ENCODE results near the gene PSME3IP1. TPM values are rescaled to one million over a fixed set of nuclear protein-coding genes. Genes with fewer than 3 reads are reported as not detected.

PSME3IP1 gene, protein sequence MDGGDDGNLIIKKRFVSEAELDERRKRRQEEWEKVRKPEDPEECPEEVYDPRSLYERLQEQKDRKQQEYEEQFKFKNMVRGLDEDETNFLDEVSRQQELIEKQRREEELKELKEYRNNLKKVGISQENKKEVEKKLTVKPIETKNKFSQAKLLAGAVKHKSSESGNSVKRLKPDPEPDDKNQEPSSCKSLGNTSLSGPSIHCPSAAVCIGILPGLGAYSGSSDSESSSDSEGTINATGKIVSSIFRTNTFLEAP
- 10 to 100 TPM; 38.0 to 79.1 (median 59.3) TPM for total RNA-seq
- 100 to 1,000 TPM in 1 of 2 donors, 10 to 100 TPM in 1; 46.8 to 147 TPM for polyA plus RNA-seq
- long read RNA-seq, donor 1, transcript FAM192A-218 (7 exons, 1,086 nt), result minor isoform, 8 of 121 reads
- long read RNA-seq, donor 1, transcript FAM192A-201 (7 exons, 2,848 nt), result major isoform, 39 of 121 reads
- long read RNA-seq, donor 1, partial matches to known transcripts, result 8 of 121 reads
- long read RNA-seq, donor 1, other reads (novel, unspliced or antisense), result 66 of 121 reads
- long read RNA-seq, donor 2, transcript FAM192A-218 (7 exons, 1,086 nt), result minor isoform, 11 of 36 reads
- long read RNA-seq, donor 2, transcript FAM192A-201 (7 exons, 2,848 nt), result major isoform, 17 of 36 reads
- long read RNA-seq, donor 2, partial matches to known transcripts, result 0 of 36 reads
- long read RNA-seq, donor 2, other reads (novel, unspliced or antisense), result 8 of 36 reads
- long read RNA-seq, donor 3, transcript FAM192A-218 (7 exons, 1,086 nt), result minor isoform, 5 of 51 reads
- long read RNA-seq, donor 3, transcript FAM192A-201 (7 exons, 2,848 nt), result major isoform, 12 of 51 reads
- long read RNA-seq, donor 3, partial matches to known transcripts, result 9 of 51 reads
- long read RNA-seq, donor 3, other reads (novel, unspliced or antisense), result 25 of 51 reads

DNA sequence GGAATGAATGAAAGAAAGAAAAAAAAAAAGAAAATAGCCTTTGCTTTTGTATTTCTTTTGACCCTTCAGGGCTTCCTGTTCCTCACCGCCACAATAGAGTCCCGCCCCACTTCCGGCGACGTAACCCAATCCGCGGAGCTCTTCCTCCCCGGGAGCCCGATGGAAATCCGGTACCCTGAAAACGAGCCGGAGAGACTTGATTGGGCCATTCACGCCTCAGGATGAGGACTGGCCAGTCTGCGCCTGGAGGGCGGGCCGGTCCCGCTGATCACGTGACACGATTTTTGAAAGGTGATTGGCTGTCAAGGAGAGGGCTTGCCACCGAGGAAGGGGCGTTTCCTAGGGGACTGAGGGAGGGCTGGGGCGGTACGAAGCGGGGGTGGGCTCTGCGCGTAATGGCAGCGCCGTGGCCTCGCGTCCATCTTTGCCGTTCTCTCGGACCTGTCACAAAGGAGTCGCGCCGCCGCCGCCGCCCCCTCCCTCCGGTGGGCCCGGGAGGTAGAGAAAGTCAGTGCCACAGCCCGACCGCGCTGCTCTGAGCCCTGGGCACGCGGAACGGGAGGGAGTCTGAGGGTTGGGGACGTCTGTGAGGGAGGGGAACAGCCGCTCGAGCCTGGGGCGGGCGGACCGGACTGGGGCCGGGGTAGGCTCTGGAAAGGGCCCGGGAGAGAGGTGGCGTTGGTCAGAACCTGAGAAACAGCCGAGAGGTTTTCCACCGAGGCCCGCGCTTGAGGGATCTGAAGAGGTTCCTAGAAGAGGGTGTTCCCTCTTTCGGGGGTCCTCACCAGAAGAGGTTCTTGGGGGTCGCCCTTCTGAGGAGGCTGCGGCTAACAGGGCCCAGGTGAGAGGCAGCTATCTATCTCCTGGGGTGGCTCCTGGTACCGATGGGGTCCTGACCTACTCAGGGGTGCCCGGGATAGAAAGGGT, at the start of gene PSME3IP1, which contains the start of gene RSPRY1:
TSS of gene PSME3IP1 (minus strand) at position 95 of the 927 bp plus-strand sequence. CDS start 12,185 bp downstream, outside the sequence.
TSS of gene RSPRY1 (plus strand) at position 385 of the 927 bp plus-strand sequence. CDS start 18,330 bp downstream, outside the sequence.
- no peaks in the 10 kb centered on the region for H3K27me3 ChIP-seq
- peaks cover 15% of the 10 kb centered on the region for H3K4me1 ChIP-seq (ENCODE audit: insufficient read depth)
- peak; percentile 81 for TF ChIP-seq POLR2A (IDR thresholded peaks at IDR 0.05)
- TF ChIP-seq, protein P1, sequence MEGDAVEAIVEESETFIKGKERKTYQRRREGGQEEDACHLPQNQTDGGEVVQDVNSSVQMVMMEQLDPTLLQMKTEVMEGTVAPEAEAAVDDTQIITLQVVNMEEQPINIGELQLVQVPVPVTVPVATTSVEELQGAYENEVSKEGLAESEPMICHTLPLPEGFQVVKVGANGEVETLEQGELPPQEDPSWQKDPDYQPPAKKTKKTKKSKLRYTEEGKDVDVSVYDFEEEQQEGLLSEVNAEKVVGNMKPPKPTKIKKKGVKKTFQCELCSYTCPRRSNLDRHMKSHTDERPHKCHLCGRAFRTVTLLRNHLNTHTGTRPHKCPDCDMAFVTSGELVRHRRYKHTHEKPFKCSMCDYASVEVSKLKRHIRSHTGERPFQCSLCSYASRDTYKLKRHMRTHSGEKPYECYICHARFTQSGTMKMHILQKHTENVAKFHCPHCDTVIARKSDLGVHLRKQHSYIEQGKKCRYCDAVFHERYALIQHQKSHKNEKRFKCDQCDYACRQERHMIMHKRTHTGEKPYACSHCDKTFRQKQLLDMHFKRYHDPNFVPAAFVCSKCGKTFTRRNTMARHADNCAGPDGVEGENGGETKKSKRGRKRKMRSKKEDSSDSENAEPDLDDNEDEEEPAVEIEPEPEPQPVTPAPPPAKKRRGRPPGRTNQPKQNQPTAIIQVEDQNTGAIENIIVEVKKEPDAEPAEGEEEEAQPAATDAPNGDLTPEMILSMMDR (IDR thresholded peaks at IDR 0.05), result no peak
- H3K36me3 ChIP-seq, result no peaks in the 10 kb centered on the region
- peak within 1 kb of the TSS; percentile 78 to 85 for H3K27ac ChIP-seq
- no peaks in the 10 kb centered on the region for H3K9me3 ChIP-seq
- 0 to 1% (median 0%) methylated on average over 63 to 64 of the region's 64 CpGs for WGBS, 3 donors
- H3K4me3 ChIP-seq, result peak within 1 kb of the TSS; percentile 94
- intact Hi-C loops (cut with DNase I), result no loop called here
- DNase-seq, result peak; percentile 97 to 99 (median 97)

DNA sequence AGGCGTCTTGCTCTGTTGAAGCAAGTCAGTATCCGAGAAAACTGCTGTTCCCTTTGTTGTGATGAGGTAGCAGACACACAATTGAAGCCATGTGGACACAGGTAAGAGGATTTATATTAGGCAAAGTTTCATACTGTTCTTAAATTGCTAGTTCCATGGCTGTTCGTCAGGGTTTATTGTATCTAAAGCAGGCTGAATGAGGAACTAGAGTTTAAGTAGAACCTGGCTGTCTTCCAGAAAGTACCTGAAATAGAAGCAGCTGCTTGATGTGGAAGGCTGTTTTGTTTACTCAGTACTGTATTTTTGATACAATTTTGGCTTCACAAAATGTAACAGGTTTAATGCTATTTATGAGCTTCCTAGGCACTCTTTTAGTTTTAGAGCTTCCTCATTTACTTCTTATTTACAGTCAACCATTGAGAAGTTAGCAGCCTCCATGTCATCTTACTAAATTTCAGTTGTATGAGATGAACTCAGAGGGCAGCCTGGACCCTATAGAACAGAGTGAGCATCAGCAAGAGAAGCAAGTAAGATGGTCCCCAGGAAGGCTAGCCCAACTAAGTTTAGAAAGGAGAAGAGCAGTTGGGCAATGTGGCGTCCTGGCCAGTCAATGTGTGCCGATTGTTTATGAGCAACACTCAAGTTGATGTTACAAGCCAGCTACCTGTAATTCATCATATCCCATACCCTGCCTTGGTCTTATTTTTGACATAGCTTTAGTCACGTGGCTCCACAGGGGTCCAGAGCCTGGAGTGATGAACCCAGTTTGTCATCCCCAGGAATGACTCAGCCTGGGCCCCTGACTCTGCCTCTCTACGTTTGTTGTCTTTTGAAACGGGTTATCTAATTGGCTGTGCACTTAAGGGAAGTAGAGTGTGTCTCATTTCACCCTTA, 49.5 kb upstream of the PSME3IP1 start:
- DNase-seq, result no peak
- H3K4me3 ChIP-seq, result no peak overlapping the region
- no peaks in the 10 kb centered on the region for H3K27me3 ChIP-seq
- H3K36me3 ChIP-seq, result no peaks in the 10 kb centered on the region
- H3K4me1 ChIP-seq (ENCODE audit: insufficient read depth), result no peaks in the 10 kb centered on the region
- intact Hi-C loops (cut with DNase I), result no loop called here
- H3K27ac ChIP-seq, result no peak overlapping the region
- no peaks in the 10 kb centered on the region for H3K9me3 ChIP-seq
- TF ChIP-seq, protein P1 (IDR thresholded peaks at IDR 0.05), result no peak
- TF ChIP-seq EP300 (IDR thresholded peaks at IDR 0.05) (no peak), POLR2A (IDR thresholded peaks at IDR 0.05) (no peak)
- WGBS, 3 donors, result 84 to 90% (median 89%) methylated on average over 8 of the region's 8 CpGs

DNA sequence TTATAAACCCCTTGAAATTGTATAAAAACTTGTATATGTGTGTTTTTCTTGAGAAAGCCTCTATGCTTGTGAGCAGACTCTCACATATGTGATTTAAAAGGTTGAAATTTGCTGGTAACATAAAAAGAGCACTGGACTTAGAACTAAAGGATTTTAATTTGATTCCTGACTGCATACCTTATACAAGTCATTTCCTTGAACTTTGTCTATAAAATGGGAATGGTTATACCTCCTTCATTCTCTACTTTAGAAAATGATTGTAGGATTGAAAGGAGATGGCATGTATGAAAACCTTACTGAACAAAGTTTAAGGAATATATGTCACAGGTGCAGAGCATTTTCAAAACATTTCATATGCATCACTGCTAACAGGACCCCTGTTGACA, 48.9 kb upstream of the PSME3IP1 start:
- Histone ChIP-seq H3K36me3 (no peaks in the 10 kb centered on the region), H3K9me3 (no peaks in the 10 kb centered on the region), H3K4me1 (ENCODE audit: insufficient read depth) (no peaks in the 10 kb centered on the region), H3K27me3 (no peaks in the 10 kb centered on the region), H3K4me3 (no peak overlapping the region), H3K27ac (no peak overlapping the region)
- TF ChIP-seq POLR2A (IDR thresholded peaks at IDR 0.05) (no peak), EP300 (IDR thresholded peaks at IDR 0.05) (no peak)
- TF ChIP-seq, protein P1 (IDR thresholded peaks at IDR 0.05), result no peak
- DNase-seq, result no peak
- intact Hi-C loops (cut with DNase I), result no loop called here
